Astrocyte (in vitro differentiated cells and primary cell): Measurements from ENCODE around the gene IGFBP5. TPM values are rescaled to one million over a fixed set of nuclear protein-coding genes. Genes with fewer than 3 reads are reported as not detected.

Experiments used
- DNase-seq: peaks from one replicate; pipeline ENCODE4 v3.0.0-alpha.2; 2010; ENCODE audit warnings: low read depth
- FAIRE-seq: peaks from 2 replicates; lab custom pipeline; 2011; peaks lifted over from hg19 to GRCh38; lab: Jason Lieb, UNC
- H2AFZ ChIP-seq: 2 replicates; pipeline ENCODE4 v1.6.0; 2012; ENCODE audit warnings: low read depth, low read length, inconsistent platforms
- H3K27ac ChIP-seq: 2 replicates; pipeline ENCODE4 v1.5.1; 2011; ENCODE audit warnings: low read depth, low read length, inconsistent platforms
- H3K27me3 ChIP-seq: 2 replicates; pipeline ENCODE4 v1.6.0; 2011; ENCODE audit warnings: low read length, inconsistent platforms; ENCODE audit not compliant: insufficient read depth
- H3K36me3 ChIP-seq: 2 replicates; pipeline ENCODE4 v1.5.1; 2011; ENCODE audit warnings: low read length, inconsistent platforms; ENCODE audit not compliant: insufficient read depth
- H3K4me1 ChIP-seq: 2 replicates; pipeline ENCODE4 v1.5.1; 2011; ENCODE audit warnings: low read length, inconsistent platforms; ENCODE audit not compliant: insufficient read depth
- H3K4me2 ChIP-seq: 2 replicates; pipeline ENCODE4 v1.6.0; 2012; ENCODE audit warnings: low read length, inconsistent platforms
- H3K4me3 ChIP-seq: 2 replicates; pipeline ENCODE4 v1.5.1; 2011; ENCODE audit warnings: low read depth, mild to moderate bottlenecking, low read length, inconsistent platforms; ENCODE audit not compliant: insufficient read depth
- H3K79me2 ChIP-seq: 2 replicates; pipeline ENCODE4 v1.6.0; 2012; ENCODE audit warnings: mild to moderate bottlenecking, low read length, inconsistent platforms; ENCODE audit not compliant: insufficient read depth
- H3K9ac ChIP-seq: 2 replicates; pipeline ENCODE4 v1.6.0; 2012; ENCODE audit warnings: mild to moderate bottlenecking, low read length, inconsistent platforms
- H3K9me3 ChIP-seq: 2 replicates; pipeline ENCODE4 v1.5.1; 2012; ENCODE audit warnings: low read depth, mild to moderate bottlenecking, low read length, inconsistent platforms; ENCODE audit not compliant: insufficient read depth
- H4K20me1 ChIP-seq: 2 replicates; pipeline ENCODE4 v1.6.0; 2012; ENCODE audit warnings: low read length, inconsistent platforms; ENCODE audit not compliant: insufficient read depth
- H3K27ac Mint-ChIP-seq: one replicate; pipeline ENCODE4 v1.8.0; 2021; ENCODE audit warnings: mild to moderate bottlenecking, mixed read lengths; ENCODE audit not compliant: unreplicated experiment
- H3K27me3 Mint-ChIP-seq: one replicate; pipeline ENCODE4 v1.8.0; 2021; ENCODE audit warnings: low read depth, mixed read lengths; ENCODE audit not compliant: unreplicated experiment
- H3K36me3 Mint-ChIP-seq: one replicate; pipeline ENCODE4 v1.8.0; 2021; ENCODE audit warnings: low read depth, mixed read lengths; ENCODE audit not compliant: unreplicated experiment
- H3K4me1 Mint-ChIP-seq: one replicate; pipeline ENCODE4 v1.8.0; 2021; ENCODE audit warnings: low read depth, mixed read lengths; ENCODE audit not compliant: unreplicated experiment
- H3K4me3 Mint-ChIP-seq: one replicate; pipeline ENCODE4 v1.8.0; 2021; ENCODE audit warnings: mild to moderate bottlenecking, moderate library complexity, mixed read lengths; ENCODE audit not compliant: unreplicated experiment
- H3K9me3 Mint-ChIP-seq: one replicate; pipeline ENCODE4 v1.8.0; 2021; ENCODE audit warnings: mild to moderate bottlenecking, mixed read lengths; ENCODE audit not compliant: unreplicated experiment
- EZH2 ChIP-seq: IDR thresholded peaks from 2 replicates; pipeline ENCODE4 v1.6.1; 2012; ENCODE audit warnings: mild to moderate bottlenecking, low read length, inconsistent platforms; ENCODE audit not compliant: insufficient read depth
- total RNA-seq: library from RNA; stranded (reverse); gene quantifications from 2 replicates; pipeline ENCODE4 v1.2.1, GENCODE V29; 2021
- TF ChIP-seq, protein P1 (sequence below): IDR thresholded peaks from 2 replicates; pipeline ENCODE4 v1.5.1; 2011; ENCODE audit warnings: low read depth, mild to moderate bottlenecking, inconsistent platforms, low read length, moderate library complexity; ENCODE audit not compliant: insufficient read depth

Gene IGFBP5
- total RNA-seq, 1 donor from 2014 or later, result 422 TPM

DNA sequence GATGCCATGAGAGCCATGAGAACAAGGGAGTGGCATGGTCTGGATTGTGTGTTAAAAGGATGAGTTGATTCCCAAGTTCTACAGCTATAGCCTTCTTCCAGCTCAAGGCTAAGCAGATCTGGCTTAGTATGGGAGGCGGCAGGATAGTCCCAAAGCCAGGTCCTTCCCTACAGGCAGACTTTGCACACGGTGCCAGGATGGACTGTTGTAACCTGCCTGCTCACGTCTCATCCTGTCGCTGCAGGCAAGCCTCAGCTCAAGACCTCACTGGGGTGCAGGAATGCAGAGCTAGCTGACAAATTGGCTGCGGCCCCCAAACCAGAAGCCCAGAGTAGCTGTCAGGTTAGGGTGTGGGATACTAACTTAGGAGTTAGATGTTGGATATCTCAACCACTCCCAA lies 28.8 kb upstream of the IGFBP5 start:
- Histone ChIP-seq H3K27ac (no peak overlapping the region), H3K79me2 (no peaks in the 10 kb centered on the region), H3K27me3 (no peaks in the 10 kb centered on the region), H2AFZ (no peak overlapping the region), H3K4me2 (no peak overlapping the region), H3K9me3 (no peaks in the 10 kb centered on the region), H3K4me1 (peaks cover 6% of the 10 kb centered on the region), H4K20me1 (no peaks in the 10 kb centered on the region), H3K4me3 (no peak overlapping the region), H3K9ac (no peak overlapping the region), H3K36me3 (no peaks in the 10 kb centered on the region)
- Mint-ChIP-seq H3K4me1 (peaks cover 11% of the 10 kb centered on the region), H3K4me3 (no peak overlapping the region), H3K27ac (no peak overlapping the region), H3K27me3 (peaks cover 23% of the 10 kb centered on the region), H3K36me3 (no peaks in the 10 kb centered on the region), H3K9me3 (peaks cover 3% of the 10 kb centered on the region)
- DNase-seq, result no peak
- FAIRE-seq, result no peak
- no peak for TF ChIP-seq EZH2
- TF ChIP-seq, protein P1, sequence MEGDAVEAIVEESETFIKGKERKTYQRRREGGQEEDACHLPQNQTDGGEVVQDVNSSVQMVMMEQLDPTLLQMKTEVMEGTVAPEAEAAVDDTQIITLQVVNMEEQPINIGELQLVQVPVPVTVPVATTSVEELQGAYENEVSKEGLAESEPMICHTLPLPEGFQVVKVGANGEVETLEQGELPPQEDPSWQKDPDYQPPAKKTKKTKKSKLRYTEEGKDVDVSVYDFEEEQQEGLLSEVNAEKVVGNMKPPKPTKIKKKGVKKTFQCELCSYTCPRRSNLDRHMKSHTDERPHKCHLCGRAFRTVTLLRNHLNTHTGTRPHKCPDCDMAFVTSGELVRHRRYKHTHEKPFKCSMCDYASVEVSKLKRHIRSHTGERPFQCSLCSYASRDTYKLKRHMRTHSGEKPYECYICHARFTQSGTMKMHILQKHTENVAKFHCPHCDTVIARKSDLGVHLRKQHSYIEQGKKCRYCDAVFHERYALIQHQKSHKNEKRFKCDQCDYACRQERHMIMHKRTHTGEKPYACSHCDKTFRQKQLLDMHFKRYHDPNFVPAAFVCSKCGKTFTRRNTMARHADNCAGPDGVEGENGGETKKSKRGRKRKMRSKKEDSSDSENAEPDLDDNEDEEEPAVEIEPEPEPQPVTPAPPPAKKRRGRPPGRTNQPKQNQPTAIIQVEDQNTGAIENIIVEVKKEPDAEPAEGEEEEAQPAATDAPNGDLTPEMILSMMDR, result no peak

DNA sequence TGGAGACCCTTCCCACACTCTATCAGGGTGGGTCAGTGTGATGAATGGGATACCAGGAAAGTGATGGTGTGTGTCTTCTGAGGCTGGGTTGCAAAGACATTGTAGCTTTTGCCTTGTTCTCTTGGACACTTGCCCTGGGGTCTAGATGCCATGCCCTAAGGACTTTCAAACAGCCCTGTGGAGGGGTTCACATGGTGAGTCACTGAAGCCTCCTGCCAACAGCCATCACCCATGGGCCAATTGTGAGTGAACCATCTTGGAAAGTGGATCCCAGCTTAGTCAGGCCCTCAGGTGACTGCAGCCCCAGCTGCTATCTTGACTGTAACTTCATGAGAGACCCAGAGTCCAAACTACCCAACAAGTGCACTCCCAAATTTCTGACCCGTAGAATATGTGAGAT lies 25.8 kb upstream of the IGFBP5 start:
- H4K20me1 ChIP-seq, result no peaks in the 10 kb centered on the region

DNA sequence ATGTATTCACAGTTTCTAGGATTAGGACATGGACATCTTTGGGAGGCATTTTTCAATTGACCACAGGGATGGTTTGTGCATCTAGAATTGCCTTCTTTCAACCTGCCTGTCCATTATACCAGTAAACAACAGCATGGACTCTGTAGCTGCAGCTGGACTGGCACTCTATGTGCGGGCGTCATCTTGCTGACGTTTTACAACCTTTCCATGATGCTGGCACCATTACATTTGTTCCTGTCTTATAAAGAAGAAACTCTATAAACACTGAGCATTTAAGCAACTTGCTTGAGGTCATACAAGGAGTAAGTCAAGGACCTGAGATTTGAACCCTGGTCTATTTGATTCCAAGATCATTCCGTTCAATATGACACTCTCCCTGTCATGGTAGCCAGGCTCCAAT lies 25.4 kb upstream of the IGFBP5 start:
- DNase-seq (no peak), FAIRE-seq (no peak)
- TF ChIP-seq, protein P1, result no peak
- TF ChIP-seq EZH2, result no peak
- Histone ChIP-seq H3K4me1 (no peaks in the 10 kb centered on the region), H3K9me3 (no peaks in the 10 kb centered on the region), H3K4me2 (no peak overlapping the region), H3K79me2 (no peaks in the 10 kb centered on the region), H2AFZ (no peak overlapping the region), H3K4me3 (no peak overlapping the region), H4K20me1 (no peaks in the 10 kb centered on the region), H3K36me3 (no peaks in the 10 kb centered on the region), H3K27ac (no peak overlapping the region), H3K9ac (no peak overlapping the region), H3K27me3 (no peaks in the 10 kb centered on the region)
- H3K9me3 Mint-ChIP-seq, result peaks cover 3% of the 10 kb centered on the region
- peaks cover 23% of the 10 kb centered on the region for H3K27me3 Mint-ChIP-seq
- no peak overlapping the region for H3K4me3 Mint-ChIP-seq
- H3K36me3 Mint-ChIP-seq, result no peaks in the 10 kb centered on the region
- H3K4me1 Mint-ChIP-seq, result peaks cover 11% of the 10 kb centered on the region
- no peak overlapping the region for H3K27ac Mint-ChIP-seq

More for the DNA sequence above, 25.8 kb upstream of the IGFBP5 start:
- H3K4me1 ChIP-seq, result no peaks in the 10 kb centered on the region
- Mint-ChIP-seq H3K9me3 (peaks cover 3% of the 10 kb centered on the region), H3K27me3 (peaks cover 23% of the 10 kb centered on the region), H3K4me3 (no peak overlapping the region), H3K27ac (no peak overlapping the region), H3K4me1 (peaks cover 11% of the 10 kb centered on the region), H3K36me3 (no peaks in the 10 kb centered on the region)
- DNase-seq, result no peak
- H3K36me3 ChIP-seq, result no peaks in the 10 kb centered on the region
- no peak for FAIRE-seq
- H3K9me3 ChIP-seq, result no peaks in the 10 kb centered on the region
- H3K27me3 ChIP-seq, result no peaks in the 10 kb centered on the region
- no peak overlapping the region for H3K4me3 ChIP-seq
- no peaks in the 10 kb centered on the region for H3K79me2 ChIP-seq
- H3K4me2 ChIP-seq, result no peak overlapping the region
- H3K27ac ChIP-seq, result no peak overlapping the region
- H2AFZ ChIP-seq, result no peak overlapping the region
- no peak overlapping the region for H3K9ac ChIP-seq
- TF ChIP-seq EZH2, result no peak
- TF ChIP-seq, protein P1, result no peak
